PC-9 (cell line): Measurements from ENCODE around the gene SLC16A8. TPM values are rescaled to one million over a fixed set of nuclear protein-coding genes. Genes with fewer than 3 reads are reported as not detected.

ENCODE experiments used
- BruUV-seq: library from RNA; stranded (reverse); fragments of 400-500 nt; replicated peaks from 2 replicates; lab custom pipeline; 2021; lab: Mats Ljungman, UMichigan
- CTCF ChIA-PET: fragments of 300-600 bp; sonication (Branson Sonifier 250); formaldehyde crosslinking; loops from one replicate; lab custom pipeline; 2022; ENCODE audit warnings: antibody characterized with exemption; lab: Charles Lee
- POLR2A ChIA-PET: fragments of 300-600 bp; sonication (Branson Sonifier 250); formaldehyde crosslinking; loops from one replicate; lab custom pipeline; 2022; ENCODE audit warnings: antibody characterized with exemption; ENCODE audit not compliant: unreplicated experiment; lab: Charles Lee
- DNase-seq, 2 experiments: peaks; one replicate each; pipeline versions ENCODE4 v3.0.0 to v3.0.0-alpha.2; 2015 to 2022; ENCODE audit warnings: mixed read lengths in 1 of 2
- H2AFZ ChIP-seq: fragments of 200-600 bp; sonication (generic); 2 replicates; pipeline ENCODE4 v1.8.1; 2017; ENCODE audit warnings: antibody characterized with exemption
- H3F3A ChIP-seq: fragments of 200-600 bp; sonication (generic); 2 replicates; pipeline ENCODE4 v1.8.1; 2017; ENCODE audit warnings: antibody characterized with exemption, mild to moderate bottlenecking, low read depth; ENCODE audit not compliant: insufficient read depth
- H3K27ac ChIP-seq: fragments of 200-600 bp; sonication (generic); 2 replicates; pipeline ENCODE4 v1.6.1; 2016; ENCODE audit warnings: mixed run types
- H3K27me3 ChIP-seq: fragments of 200-600 bp; sonication (generic); 2 replicates; pipeline ENCODE4 v1.6.1; 2016; ENCODE audit warnings: low read depth, mixed run types; ENCODE audit not compliant: insufficient read depth
- H3K36me3 ChIP-seq: fragments of 200-600 bp; sonication (generic); 2 replicates; pipeline ENCODE4 v1.6.1; 2016; ENCODE audit warnings: low read depth, mixed run types
- H3K4me1 ChIP-seq: fragments of 200-600 bp; sonication (generic); replicated peaks from 2 replicates; pipeline ENCODE4 v1.6.1; 2016; ENCODE audit warnings: mixed run types; ENCODE audit not compliant: insufficient read depth
- H3K4me2 ChIP-seq: fragments of 200-600 bp; sonication (generic); 2 replicates; pipeline ENCODE4 v1.6.1; 2017; ENCODE audit warnings: mixed run types
- H3K4me3 ChIP-seq: fragments of 200-600 bp; sonication (generic); 2 replicates; pipeline ENCODE4 v1.6.1; 2016; ENCODE audit warnings: mixed run types
- H3K79me2 ChIP-seq: fragments of 200-600 bp; sonication (generic); 2 replicates; pipeline ENCODE4 v1.6.1; 2017; ENCODE audit warnings: low read depth, mixed run types
- H3K9me2 ChIP-seq: fragments of 200-600 bp; sonication (generic); 2 replicates; pipeline ENCODE4 v1.8.1; 2017; ENCODE audit warnings: mild to moderate bottlenecking; ENCODE audit not compliant: insufficient read depth
- H3K9me3 ChIP-seq: fragments of 200-600 bp; sonication (generic); 2 replicates; pipeline ENCODE4 v1.8.1; 2016; ENCODE audit warnings: low read depth; ENCODE audit not compliant: insufficient read depth
- H4K20me1 ChIP-seq: fragments of 200-600 bp; sonication (generic); 2 replicates; pipeline ENCODE4 v1.8.1; 2017; ENCODE audit not compliant: insufficient read depth
- CTCF ChIP-seq: fragments of 200-600 bp; sonication (generic); conservative IDR thresholded peaks from 2 replicates; pipeline ENCODE4 v1.6.1; 2017; ENCODE audit warnings: mixed run types, antibody characterized with exemption, mild to moderate bottlenecking, moderate library complexity
- EZH2 ChIP-seq: fragments of 200-600 bp; sonication (generic); IDR thresholded peaks from 2 replicates; pipeline ENCODE4 v1.8.0; 2017; ENCODE audit warnings: antibody characterized with exemption, low read depth
- intact Hi-C: fragments of 100-400 bp; cut with micrococcal nuclease; formaldehyde crosslinking; loops from one replicate; pipeline ENCODE4 v1.10.0; 2022; ENCODE audit not compliant: unreplicated experiment
- total RNA-seq: library from RNA; stranded (reverse); gene quantifications from 2 replicates; pipeline ENCODE4 v1.2.3, GENCODE V29; 2021

The SLC16A8 gene
- total RNA-seq, 1 experiment from 2014 or later = not detected

- Histone ChIP-seq H3F3A (peaks cover 35% of the 10 kb centered on the region; the same call in 1 of the 2 replicates), H3K4me1 (no peaks in the 10 kb centered on the region), H3K4me2 (no peak overlapping the region), H3K36me3 (no peaks in the 10 kb centered on the region), H2AFZ (no peak overlapping the region), H3K4me3 (no peak overlapping the region), H3K27me3 (no peaks in the 10 kb centered on the region), H3K27ac (no peak overlapping the region), H3K9me3 (no peaks in the 10 kb centered on the region), H4K20me1 (no peaks in the 10 kb centered on the region; the same call in 1 of the 2 replicates), H3K79me2 (no peaks in the 10 kb centered on the region), H3K9me2 (no peaks in the 10 kb centered on the region)
- DNase-seq = no peak
- intact Hi-C loops = no loop called here
- TF ChIP-seq EZH2 (no peak), CTCF (no peak)
- ChIA-PET CTCF (no interaction called here), POLR2A (no interaction called here)
- no TSS peak for BruUV-seq
Observed at GRCh38 chr22:38089474-38089851, 5.5 kb upstream of the SLC16A8 start.

DNA sequence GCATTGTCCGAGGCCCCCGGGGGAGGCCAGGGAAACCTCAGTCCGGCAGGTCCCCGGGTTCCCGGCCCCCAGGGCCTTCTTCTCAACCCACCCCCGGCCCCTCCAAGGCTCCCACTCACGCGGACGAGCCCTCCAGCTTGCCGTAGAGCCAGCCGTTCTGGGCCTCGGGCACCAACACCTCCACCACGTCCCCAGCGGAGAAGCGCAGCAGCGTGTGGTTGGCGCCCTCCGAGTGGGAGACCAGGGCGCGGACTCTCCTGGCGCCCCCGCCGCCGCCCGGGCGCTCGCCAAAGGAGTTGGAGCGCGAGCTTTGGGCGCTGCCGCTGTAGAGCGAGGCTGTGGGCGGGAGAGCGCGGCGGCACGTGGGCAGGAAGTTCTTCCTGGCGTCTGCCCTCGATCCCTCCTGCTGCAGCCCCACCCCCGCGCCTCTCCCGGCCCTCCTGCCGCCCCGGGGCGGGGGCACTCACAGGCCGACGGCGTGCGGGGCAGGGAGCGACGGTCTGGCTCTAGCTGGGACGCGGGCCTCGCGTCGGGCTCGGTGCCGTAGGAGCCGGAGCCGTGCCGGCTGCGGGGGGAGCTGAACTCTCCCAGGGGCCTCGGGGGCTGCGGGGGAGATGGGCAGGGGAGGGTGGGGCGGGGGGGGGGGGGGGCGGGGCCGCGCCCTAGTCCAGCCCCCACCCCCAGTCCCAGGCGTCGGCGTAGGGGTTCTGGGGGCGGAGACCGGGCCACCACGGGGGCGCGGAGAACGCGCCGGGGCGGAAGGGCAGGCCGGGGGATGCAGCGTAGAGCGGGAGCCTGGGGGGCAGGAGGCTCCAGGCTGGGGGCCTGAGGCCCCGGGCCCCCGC is 4.9 kb upstream of the SLC16A8 start:
- CTCF ChIA-PET = no interaction called here
- H3K4me2 ChIP-seq = no peak overlapping the region

DNA sequence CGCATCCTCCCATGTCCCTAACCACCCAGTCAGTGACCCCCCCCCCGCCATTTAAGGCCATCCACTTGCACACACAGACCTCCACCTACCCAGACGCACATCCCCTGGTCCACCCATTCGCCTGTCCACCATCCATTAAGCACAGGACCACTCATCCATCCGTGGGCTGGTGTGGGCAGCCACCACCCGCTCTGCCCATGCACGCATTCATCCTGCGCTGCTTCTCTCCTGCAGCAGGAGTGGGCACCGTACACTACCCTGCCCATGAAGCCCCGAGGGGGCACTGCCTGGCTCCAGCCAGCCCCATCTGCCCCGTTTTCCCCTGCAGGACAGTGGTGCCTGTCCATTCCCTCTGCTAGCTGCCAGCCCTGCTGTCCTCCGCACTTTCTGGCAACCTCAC is 3.9 kb upstream of the SLC16A8 start:
- no peaks in the 10 kb centered on the region for H3K9me3 ChIP-seq
- ChIA-PET CTCF (interaction anchor here (0.8 kb wide), 1 partner anchor 23 kb away, joined by 4 read pairs; the partner anchor contains the start of gene BAIAP2L2), POLR2A (interaction anchor here (0.6 to 0.7 kb wide), 2 partner anchors 22 to 113 kb away, joined by 3 to 4 read pairs; partner anchors contain the start of gene BAIAP2L2)
- H3K9me2 ChIP-seq = no peaks in the 10 kb centered on the region
- H3K4me2 ChIP-seq = no peak overlapping the region
- no peaks in the 10 kb centered on the region for H3K4me1 ChIP-seq
- H3K36me3 ChIP-seq = no peaks in the 10 kb centered on the region
- no peak for TF ChIP-seq EZH2
- TF ChIP-seq CTCF = no peak
- intact Hi-C loops = no loop called here
- no peak overlapping the region for H3K27ac ChIP-seq
- DNase-seq = no peak
- H4K20me1 ChIP-seq = no peaks in the 10 kb centered on the region; the same call in 1 of the 2 replicates
- H2AFZ ChIP-seq = no peak overlapping the region
- H3K27me3 ChIP-seq = no peaks in the 10 kb centered on the region
- no peak overlapping the region for H3K4me3 ChIP-seq
- peaks cover 36% of the 10 kb centered on the region; the same call in 1 of the 2 replicates for H3F3A ChIP-seq
- H3K79me2 ChIP-seq = no peaks in the 10 kb centered on the region
- no TSS peak for BruUV-seq

More for the DNA sequence above, 4.9 kb upstream of the SLC16A8 start:
- intact Hi-C loops = no loop called here
- Histone ChIP-seq H4K20me1 (no peaks in the 10 kb centered on the region; the same call in 1 of the 2 replicates), H3K9me2 (no peaks in the 10 kb centered on the region), H3K4me1 (no peaks in the 10 kb centered on the region), H3K27ac (no peak overlapping the region), H3K27me3 (no peaks in the 10 kb centered on the region), H3K79me2 (no peaks in the 10 kb centered on the region), H2AFZ (no peak overlapping the region), H3K4me3 (no peak overlapping the region), H3K9me3 (no peaks in the 10 kb centered on the region), H3F3A (peaks cover 31% of the 10 kb centered on the region; the same call in 1 of the 2 replicates), H3K36me3 (no peaks in the 10 kb centered on the region)
- TF ChIP-seq CTCF (no peak), EZH2 (no peak)
- no peak for DNase-seq
- POLR2A ChIA-PET = no interaction called here
- BruUV-seq = no TSS peak
